ENCODE measurements around the gene CDK5RAP3.

DNA sequence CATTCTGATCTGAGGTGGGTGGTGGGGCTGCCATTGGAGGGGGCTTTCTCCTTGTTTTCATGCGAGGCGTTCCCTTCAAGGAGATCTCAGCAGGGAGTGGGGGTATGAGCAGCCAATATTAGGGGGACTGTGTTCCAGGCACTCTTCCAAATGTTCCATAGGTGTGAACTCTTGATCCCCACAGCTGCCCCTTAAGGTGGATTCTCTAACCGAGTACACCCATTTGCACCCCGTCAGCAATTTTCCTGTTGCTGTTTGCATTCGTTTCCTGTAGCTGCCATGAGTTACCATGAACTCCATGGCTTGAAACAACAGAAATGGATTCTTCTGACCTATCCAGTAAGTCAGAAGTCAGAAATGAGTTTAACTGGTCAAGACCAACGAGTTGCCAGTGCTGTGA lies 9.5 kb upstream of the CDK5RAP3 start:
- TF ChIP-seq, protein P1, sequence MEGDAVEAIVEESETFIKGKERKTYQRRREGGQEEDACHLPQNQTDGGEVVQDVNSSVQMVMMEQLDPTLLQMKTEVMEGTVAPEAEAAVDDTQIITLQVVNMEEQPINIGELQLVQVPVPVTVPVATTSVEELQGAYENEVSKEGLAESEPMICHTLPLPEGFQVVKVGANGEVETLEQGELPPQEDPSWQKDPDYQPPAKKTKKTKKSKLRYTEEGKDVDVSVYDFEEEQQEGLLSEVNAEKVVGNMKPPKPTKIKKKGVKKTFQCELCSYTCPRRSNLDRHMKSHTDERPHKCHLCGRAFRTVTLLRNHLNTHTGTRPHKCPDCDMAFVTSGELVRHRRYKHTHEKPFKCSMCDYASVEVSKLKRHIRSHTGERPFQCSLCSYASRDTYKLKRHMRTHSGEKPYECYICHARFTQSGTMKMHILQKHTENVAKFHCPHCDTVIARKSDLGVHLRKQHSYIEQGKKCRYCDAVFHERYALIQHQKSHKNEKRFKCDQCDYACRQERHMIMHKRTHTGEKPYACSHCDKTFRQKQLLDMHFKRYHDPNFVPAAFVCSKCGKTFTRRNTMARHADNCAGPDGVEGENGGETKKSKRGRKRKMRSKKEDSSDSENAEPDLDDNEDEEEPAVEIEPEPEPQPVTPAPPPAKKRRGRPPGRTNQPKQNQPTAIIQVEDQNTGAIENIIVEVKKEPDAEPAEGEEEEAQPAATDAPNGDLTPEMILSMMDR (conservative IDR thresholded peaks at IDR 0.05; ENCODE audit: low read length) = no peak
- no peak for TF ChIP-seq EZH2phosphoT487 (IDR thresholded peaks at IDR 0.05; ENCODE audit: borderline replicate concordance)

Data from Loucy (cell line).